Panc1 (cell line): Measurements from ENCODE around the gene NRP2. TPM values are rescaled to one million over a fixed set of nuclear protein-coding genes. Genes with fewer than 3 reads are reported as not detected.

Experiments
- ATAC-seq: fragments of 200-7000 bp; cut with Tn5 transposase; 2 replicates; pipeline ENCODE4 v1.9.1; 2020; ENCODE audit warnings: mild to moderate bottlenecking, moderate library complexity
- BruUV-seq: library from RNA; stranded (reverse); fragments of 400-500 nt; replicated peaks from 2 replicates; lab custom pipeline; 2021; lab: Mats Ljungman, UMichigan
- CTCF ChIA-PET: fragments of 300-600 bp; sonication (Branson Sonifier 250); formaldehyde crosslinking; loops from one replicate; lab custom pipeline; 2022; ENCODE audit warnings: antibody characterized with exemption; lab: Charles Lee
- POLR2A ChIA-PET: fragments of 300-600 bp; sonication (Branson Sonifier 250); formaldehyde crosslinking; loops from one replicate; lab custom pipeline; 2022; ENCODE audit warnings: antibody characterized with exemption; lab: Charles Lee
- DNase-seq: peaks from one replicate; pipeline ENCODE4 v3.0.0-alpha.2; 2010; ENCODE audit warnings: low read depth, low spot score
- H3K27ac ChIP-seq: 2 replicates; pipeline ENCODE4 v1.5.1; 2011; ENCODE audit warnings: mild to moderate bottlenecking, low read length, inconsistent platforms
- H3K27me3 ChIP-seq: fragments of 200-500 bp; sonication (Bioruptor generic); 2 replicates; pipeline ENCODE4 v1.6.0; 2014; ENCODE audit warnings: low read length, inconsistent platforms; ENCODE audit not compliant: control insufficient read depth, insufficient read depth
- H3K36me3 ChIP-seq: fragments of 200-500 bp; sonication (Bioruptor generic); 2 replicates; pipeline ENCODE4 v1.5.1; 2014; ENCODE audit warnings: inconsistent platforms, mild to moderate bottlenecking, low read length, moderate library complexity; ENCODE audit not compliant: control insufficient read depth, insufficient read depth
- H3K4me1 ChIP-seq: 2 replicates; pipeline ENCODE4 v1.5.1; 2011; ENCODE audit warnings: inconsistent platforms, mild to moderate bottlenecking, low read length, moderate library complexity; ENCODE audit not compliant: control insufficient read depth, insufficient read depth
- H3K4me3 ChIP-seq, 2 experiments: 2 replicates each; pipeline ENCODE4 v1.5.1; 2011 to 2012; ENCODE audit warnings: low read depth in 2 of 2, low read length in 2 of 2, mild to moderate bottlenecking in 2 of 2, inconsistent platforms in 1 of 2, moderate library complexity in 1 of 2
- H3K9me3 ChIP-seq: fragments of 200-500 bp; sonication (Bioruptor generic); 2 replicates; pipeline ENCODE4 v1.5.1; 2014; ENCODE audit warnings: low read depth, mild to moderate bottlenecking, inconsistent platforms, low read length, moderate library complexity; ENCODE audit not compliant: control insufficient read depth, insufficient read depth
- POLR2AphosphoS5 ChIP-seq: IDR thresholded peaks from 2 replicates; pipeline ENCODE4 v1.6.1; 2012; ENCODE audit warnings: mild to moderate bottlenecking, low read depth, low read length, moderate library complexity
- SIN3A ChIP-seq: IDR thresholded peaks from 2 replicates; pipeline ENCODE4 v1.6.1; 2012; ENCODE audit warnings: low read depth, mild to moderate bottlenecking, low read length, moderate library complexity, borderline replicate concordance; ENCODE audit not compliant: insufficient read depth
- TCF7L2 ChIP-seq: IDR thresholded peaks from 2 replicates; pipeline ENCODE4 v1.6.1; 2011; ENCODE audit warnings: mild to moderate bottlenecking, low read depth, low read length, inconsistent platforms
- in situ Hi-C: cut with HindIII; loops from 2 replicates; pipeline ENCODE4 v1.10.0; 2016; ENCODE audit warnings: low sequenced_read_pairs, low pct_unique_long_range_greater_than_20kb
- intact Hi-C: fragments of 100-400 bp; cut with micrococcal nuclease; formaldehyde crosslinking; loops from one replicate; pipeline ENCODE4 v1.10.0; 2022; ENCODE audit not compliant: unreplicated experiment
- total RNA-seq: library from RNA; stranded (reverse); gene quantifications from one replicate; pipeline ENCODE4 v1.2.1, GENCODE V29; 2021; ENCODE audit not compliant: unreplicated experiment
- TF ChIP-seq, protein P1 (sequence below): fragments of 450-650 bp; IDR thresholded peaks from 2 replicates; pipeline ENCODE4 v1.5.1; 2017; ENCODE audit warnings: mild to moderate bottlenecking
- TF ChIP-seq, protein P2 (sequence below), 2 experiments: IDR thresholded peaks; 2 replicates each; pipeline ENCODE4 v1.6.1; 2011 to 2012; ENCODE audit warnings: low read depth in 2 of 2, control low read depth in 1 of 2, low read length in 1 of 2, mild to moderate bottlenecking in 1 of 2, moderate library complexity in 1 of 2; ENCODE audit not compliant: insufficient read depth in 1 of 2

The NRP2 gene
- total RNA-seq, 1 experiment from 2014 or later: 6.7 TPM

DNA sequence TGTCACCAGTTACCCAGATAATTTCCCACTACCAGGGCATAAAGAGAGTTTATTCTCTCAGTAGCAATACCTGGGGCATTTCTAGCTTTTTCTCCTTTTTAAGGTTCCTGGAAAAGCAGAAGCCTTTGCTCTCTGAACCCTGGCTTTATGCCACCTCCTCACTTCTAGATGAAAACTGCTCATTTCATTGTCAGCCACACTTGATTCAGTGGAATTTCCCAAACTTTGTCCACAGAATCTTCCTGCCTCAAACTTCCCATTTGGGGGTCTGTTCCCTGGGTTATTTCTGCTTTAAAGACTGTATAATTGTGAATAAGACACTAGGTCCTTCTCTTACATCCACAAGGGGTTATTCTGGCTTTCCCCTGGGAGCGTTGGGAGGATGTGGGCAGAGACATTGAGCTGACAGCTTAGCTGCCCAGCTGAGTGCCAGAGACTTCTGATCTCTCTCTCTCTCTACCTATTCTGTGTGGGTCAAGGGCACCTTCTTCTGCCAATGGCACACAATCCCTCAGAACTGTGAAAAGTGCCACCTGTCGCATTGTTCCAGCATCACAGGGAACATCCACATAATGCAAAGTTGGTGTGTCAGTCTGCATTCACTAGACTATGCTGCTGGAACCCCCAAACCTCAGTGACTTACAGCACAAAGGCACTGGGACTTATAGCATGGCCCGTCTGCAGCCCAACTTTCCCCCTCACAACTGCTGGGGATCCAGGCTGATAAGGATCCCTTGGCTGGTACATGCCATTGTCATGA lies 19.9 kb upstream of the NRP2 start:
- DNase-seq (no peak), ATAC-seq (no peak)
- no TSS peak for BruUV-seq
- POLR2A ChIA-PET: no interaction called here
- Histone ChIP-seq H3K27ac (no peak overlapping the region), H3K27me3 (no peaks in the 10 kb centered on the region; the same call in 1 of the 2 replicates), H3K36me3 (no peaks in the 10 kb centered on the region), H3K4me3 (no peak overlapping the region), H3K9me3 (no peaks in the 10 kb centered on the region), H3K4me1 (no peaks in the 10 kb centered on the region)
- intact Hi-C loops: no loop called here
- TF ChIP-seq, protein P1, sequence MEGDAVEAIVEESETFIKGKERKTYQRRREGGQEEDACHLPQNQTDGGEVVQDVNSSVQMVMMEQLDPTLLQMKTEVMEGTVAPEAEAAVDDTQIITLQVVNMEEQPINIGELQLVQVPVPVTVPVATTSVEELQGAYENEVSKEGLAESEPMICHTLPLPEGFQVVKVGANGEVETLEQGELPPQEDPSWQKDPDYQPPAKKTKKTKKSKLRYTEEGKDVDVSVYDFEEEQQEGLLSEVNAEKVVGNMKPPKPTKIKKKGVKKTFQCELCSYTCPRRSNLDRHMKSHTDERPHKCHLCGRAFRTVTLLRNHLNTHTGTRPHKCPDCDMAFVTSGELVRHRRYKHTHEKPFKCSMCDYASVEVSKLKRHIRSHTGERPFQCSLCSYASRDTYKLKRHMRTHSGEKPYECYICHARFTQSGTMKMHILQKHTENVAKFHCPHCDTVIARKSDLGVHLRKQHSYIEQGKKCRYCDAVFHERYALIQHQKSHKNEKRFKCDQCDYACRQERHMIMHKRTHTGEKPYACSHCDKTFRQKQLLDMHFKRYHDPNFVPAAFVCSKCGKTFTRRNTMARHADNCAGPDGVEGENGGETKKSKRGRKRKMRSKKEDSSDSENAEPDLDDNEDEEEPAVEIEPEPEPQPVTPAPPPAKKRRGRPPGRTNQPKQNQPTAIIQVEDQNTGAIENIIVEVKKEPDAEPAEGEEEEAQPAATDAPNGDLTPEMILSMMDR: no peak
- TF ChIP-seq POLR2AphosphoS5 (no peak), SIN3A (no peak), TCF7L2 (no peak)
- TF ChIP-seq, protein P2, sequence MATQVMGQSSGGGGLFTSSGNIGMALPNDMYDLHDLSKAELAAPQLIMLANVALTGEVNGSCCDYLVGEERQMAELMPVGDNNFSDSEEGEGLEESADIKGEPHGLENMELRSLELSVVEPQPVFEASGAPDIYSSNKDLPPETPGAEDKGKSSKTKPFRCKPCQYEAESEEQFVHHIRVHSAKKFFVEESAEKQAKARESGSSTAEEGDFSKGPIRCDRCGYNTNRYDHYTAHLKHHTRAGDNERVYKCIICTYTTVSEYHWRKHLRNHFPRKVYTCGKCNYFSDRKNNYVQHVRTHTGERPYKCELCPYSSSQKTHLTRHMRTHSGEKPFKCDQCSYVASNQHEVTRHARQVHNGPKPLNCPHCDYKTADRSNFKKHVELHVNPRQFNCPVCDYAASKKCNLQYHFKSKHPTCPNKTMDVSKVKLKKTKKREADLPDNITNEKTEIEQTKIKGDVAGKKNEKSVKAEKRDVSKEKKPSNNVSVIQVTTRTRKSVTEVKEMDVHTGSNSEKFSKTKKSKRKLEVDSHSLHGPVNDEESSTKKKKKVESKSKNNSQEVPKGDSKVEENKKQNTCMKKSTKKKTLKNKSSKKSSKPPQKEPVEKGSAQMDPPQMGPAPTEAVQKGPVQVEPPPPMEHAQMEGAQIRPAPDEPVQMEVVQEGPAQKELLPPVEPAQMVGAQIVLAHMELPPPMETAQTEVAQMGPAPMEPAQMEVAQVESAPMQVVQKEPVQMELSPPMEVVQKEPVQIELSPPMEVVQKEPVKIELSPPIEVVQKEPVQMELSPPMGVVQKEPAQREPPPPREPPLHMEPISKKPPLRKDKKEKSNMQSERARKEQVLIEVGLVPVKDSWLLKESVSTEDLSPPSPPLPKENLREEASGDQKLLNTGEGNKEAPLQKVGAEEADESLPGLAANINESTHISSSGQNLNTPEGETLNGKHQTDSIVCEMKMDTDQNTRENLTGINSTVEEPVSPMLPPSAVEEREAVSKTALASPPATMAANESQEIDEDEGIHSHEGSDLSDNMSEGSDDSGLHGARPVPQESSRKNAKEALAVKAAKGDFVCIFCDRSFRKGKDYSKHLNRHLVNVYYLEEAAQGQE (IDR thresholded peaks at IDR 0.05; ENCODE audit: insufficient read depth in 1 of 2, low read depth in 2 of 2, low read length in 1 of 2): no peak
- in situ Hi-C loops: no loop called here
- CTCF ChIA-PET: no interaction called here

DNA sequence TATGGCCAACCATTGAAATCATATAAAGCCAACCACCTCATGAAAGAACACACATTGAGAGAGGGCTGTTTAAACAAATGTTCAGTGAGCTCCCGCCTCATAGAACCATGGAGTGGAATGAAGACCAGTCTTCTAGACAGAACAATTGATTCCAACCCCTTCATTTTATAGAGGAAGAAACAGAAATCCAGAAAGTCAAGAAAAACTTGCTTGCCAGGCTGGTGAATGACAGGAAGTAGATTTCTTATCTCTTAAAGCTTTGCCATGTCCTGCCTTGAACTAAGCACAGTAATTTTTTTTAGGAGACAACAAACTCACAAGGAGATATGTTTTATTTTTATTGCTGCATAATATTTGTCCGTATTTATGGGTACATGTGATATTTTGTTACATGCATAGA lies 16.5 kb upstream of the NRP2 start:
- POLR2A ChIA-PET: no interaction called here
- DNase-seq (no peak), ATAC-seq (no peak)
- Histone ChIP-seq H3K9me3 (no peaks in the 10 kb centered on the region), H3K27ac (no peak overlapping the region), H3K4me3 (no peak overlapping the region), H3K36me3 (no peaks in the 10 kb centered on the region), H3K4me1 (no peaks in the 10 kb centered on the region), H3K27me3 (no peaks in the 10 kb centered on the region)
- TF ChIP-seq, protein P2 (IDR thresholded peaks at IDR 0.05; ENCODE audit: insufficient read depth in 1 of 2, low read depth in 2 of 2, low read length in 1 of 2): no peak
- TF ChIP-seq, protein P1: no peak
- TF ChIP-seq POLR2AphosphoS5 (no peak), TCF7L2 (no peak), SIN3A (no peak)
- intact Hi-C loops (no loop called here), in situ Hi-C loops (no loop called here)
- CTCF ChIA-PET: no interaction called here
- BruUV-seq: no TSS peak
